Activated naive CD8-positive, alpha-beta T cell (primary cell): ENCODE measurements around the gene PSMA5.
A peak's percentile ranks its signal among the peaks of the same experiment; 100 is the strongest.

Source experiments
- H3K27ac Mint-ChIP-seq: one replicate; pipeline ENCODE4 v1.8.0; 2021; ENCODE audit warnings: mixed read lengths
- H3K27me3 Mint-ChIP-seq: one replicate; pipeline ENCODE4 v1.8.0; 2021; ENCODE audit warnings: mixed read lengths
- H3K36me3 Mint-ChIP-seq: one replicate; pipeline ENCODE4 v1.8.0; 2021; ENCODE audit warnings: mixed read lengths
- H3K4me1 Mint-ChIP-seq: one replicate; pipeline ENCODE4 v1.8.0; 2021; ENCODE audit warnings: low read depth, mixed read lengths
- H3K4me3 Mint-ChIP-seq: one replicate; pipeline ENCODE4 v1.8.0; 2021; ENCODE audit warnings: mild to moderate bottlenecking, mixed read lengths
- H3K9me3 Mint-ChIP-seq: one replicate; pipeline ENCODE4 v1.8.0; 2021; ENCODE audit warnings: low read depth, mixed read lengths

PSMA5 gene

DNA sequence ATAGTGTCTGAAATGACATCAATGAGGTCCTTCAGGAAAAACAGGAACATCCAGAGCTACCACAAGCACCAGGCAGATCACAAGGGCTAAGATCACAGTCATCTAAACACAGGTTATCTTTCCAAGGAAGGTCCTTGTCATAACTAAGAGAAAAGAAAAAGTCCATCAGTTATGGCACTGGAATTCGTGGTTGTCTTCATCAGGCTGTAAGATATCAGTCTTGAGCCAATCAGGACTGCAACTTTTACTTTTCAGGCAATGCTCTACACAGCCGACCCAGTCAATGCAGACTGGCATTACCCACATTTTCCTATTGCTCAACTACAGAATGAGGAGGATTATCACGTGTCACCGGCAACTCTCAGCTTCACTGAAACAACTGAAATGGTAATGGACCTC is 54.9 kb downstream of the PSMA5 start:
- Mint-ChIP-seq H3K4me1 (peaks cover 14% of the 10 kb centered on the region), H3K9me3 (no peaks in the 10 kb centered on the region), H3K36me3 (peaks cover 2% of the 10 kb centered on the region), H3K4me3 (no peak overlapping the region), H3K27me3 (no peaks in the 10 kb centered on the region), H3K27ac (no peak overlapping the region)

DNA sequence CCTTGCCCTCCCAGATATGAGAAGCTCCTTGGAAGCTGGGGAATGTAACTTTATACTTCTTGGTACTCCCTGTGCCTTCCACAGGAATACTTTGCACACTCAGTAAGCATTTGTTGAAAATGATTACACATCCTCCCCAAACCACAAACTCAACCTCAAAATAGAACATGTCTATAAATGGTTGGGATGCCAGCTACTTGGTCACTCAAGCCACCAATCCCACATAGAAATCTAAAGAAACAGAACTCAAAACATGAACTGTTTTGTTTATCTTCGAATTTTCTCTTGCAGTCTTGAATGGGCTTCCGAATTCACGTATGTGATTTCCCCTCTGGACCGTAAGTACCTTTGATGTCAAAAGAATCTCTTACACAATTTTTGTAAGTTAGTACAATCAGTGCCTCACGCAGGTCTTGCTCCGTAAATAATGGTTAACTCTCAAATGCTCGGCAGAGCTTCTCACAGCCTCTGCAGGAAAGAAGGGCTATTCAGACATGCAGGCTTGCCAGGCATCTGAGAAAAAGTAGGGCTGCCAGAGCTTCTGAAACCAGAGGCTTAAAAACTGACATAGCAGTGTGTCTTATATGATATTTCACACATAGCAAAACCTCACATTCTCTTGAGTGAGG is 55.4 kb downstream of the PSMA5 start:
- no peak overlapping the region for H3K27ac Mint-ChIP-seq
- H3K27me3 Mint-ChIP-seq: no peaks in the 10 kb centered on the region
- H3K4me1 Mint-ChIP-seq: peaks cover 14% of the 10 kb centered on the region
- no peak overlapping the region for H3K4me3 Mint-ChIP-seq
- no peaks in the 10 kb centered on the region for H3K9me3 Mint-ChIP-seq
- peaks cover 2% of the 10 kb centered on the region for H3K36me3 Mint-ChIP-seq

DNA sequence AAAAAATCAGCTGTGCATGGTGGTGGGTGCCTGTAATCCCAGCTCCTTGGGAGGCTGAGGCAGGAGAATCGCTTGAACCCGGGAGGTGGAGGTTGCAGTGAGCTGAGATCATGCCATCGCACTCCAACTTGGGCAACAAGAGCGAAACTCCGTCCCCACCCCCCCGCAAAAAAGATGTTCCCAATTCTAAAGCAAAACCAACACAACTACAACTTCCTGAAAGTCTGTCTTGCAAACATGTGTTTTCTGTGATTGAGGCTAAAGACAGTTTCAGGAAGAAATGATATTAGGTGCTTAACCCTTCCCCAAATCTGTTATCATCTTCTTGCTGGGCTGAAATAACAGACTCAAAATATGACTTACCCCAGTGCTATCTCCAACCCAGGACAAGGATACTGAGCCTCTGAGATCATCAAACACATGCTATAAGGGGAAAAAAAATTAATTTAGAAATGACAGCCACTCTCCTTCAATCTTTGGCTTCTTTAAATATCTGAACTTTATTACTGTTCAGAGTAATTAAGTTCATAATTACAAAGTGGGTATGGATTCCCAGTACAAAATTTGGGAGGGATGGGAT is 57.0 kb downstream of the PSMA5 start:
- Mint-ChIP-seq H3K9me3 (no peaks in the 10 kb centered on the region), H3K27me3 (no peaks in the 10 kb centered on the region), H3K27ac (no peak overlapping the region), H3K36me3 (no peaks in the 10 kb centered on the region), H3K4me1 (peaks cover 14% of the 10 kb centered on the region), H3K4me3 (no peak overlapping the region)

DNA sequence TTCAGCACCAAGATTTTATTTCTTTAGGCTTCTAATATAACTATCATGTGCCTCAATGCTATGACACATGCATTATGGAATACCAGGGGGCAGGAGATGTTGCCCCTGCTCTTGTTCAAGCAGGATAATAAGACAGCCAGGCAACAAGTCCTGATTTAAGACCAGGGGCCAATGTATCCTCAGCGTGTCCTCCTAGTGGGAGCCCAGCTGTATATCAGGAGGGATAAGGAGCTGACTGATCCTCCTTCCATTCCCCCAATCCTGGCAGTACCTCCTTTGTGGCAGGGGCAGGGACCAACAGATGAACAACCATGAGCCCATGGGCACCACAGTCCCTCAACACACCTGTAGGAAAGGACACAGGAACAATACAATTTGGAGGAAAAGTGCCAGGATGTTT is 57.8 kb downstream of the PSMA5 start:
- H3K27me3 Mint-ChIP-seq: no peaks in the 10 kb centered on the region

DNA sequence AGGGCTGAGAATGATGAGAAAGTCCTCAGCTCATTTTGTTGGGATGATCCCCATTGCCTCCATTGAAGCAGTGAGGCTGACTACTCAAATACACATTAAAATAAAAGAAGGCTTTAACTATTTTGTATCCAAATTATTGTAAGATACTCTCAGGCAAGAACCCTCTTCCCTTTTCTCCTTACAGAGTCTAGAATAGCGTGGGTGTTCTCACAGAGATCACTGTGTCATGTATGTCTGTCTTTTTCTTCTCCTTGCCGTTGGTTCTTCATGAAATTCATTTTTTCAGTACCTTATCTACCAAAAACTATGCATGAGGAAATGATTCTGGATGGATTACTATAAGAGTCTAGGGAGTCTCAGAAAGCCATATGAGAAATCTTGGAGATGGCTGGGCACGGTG is 58.6 kb downstream of the PSMA5 start:
- Mint-ChIP-seq H3K27me3 (no peaks in the 10 kb centered on the region), H3K9me3 (no peaks in the 10 kb centered on the region), H3K4me3 (no peak overlapping the region), H3K4me1 (peaks cover 10% of the 10 kb centered on the region), H3K36me3 (no peaks in the 10 kb centered on the region), H3K27ac (no peak overlapping the region)

More for the DNA sequence above, 57.8 kb downstream of the PSMA5 start:
- no peaks in the 10 kb centered on the region for H3K36me3 Mint-ChIP-seq
- no peaks in the 10 kb centered on the region for H3K9me3 Mint-ChIP-seq
- H3K4me3 Mint-ChIP-seq: no peak overlapping the region
- H3K4me1 Mint-ChIP-seq: peaks cover 14% of the 10 kb centered on the region
- H3K27ac Mint-ChIP-seq: no peak overlapping the region

DNA sequence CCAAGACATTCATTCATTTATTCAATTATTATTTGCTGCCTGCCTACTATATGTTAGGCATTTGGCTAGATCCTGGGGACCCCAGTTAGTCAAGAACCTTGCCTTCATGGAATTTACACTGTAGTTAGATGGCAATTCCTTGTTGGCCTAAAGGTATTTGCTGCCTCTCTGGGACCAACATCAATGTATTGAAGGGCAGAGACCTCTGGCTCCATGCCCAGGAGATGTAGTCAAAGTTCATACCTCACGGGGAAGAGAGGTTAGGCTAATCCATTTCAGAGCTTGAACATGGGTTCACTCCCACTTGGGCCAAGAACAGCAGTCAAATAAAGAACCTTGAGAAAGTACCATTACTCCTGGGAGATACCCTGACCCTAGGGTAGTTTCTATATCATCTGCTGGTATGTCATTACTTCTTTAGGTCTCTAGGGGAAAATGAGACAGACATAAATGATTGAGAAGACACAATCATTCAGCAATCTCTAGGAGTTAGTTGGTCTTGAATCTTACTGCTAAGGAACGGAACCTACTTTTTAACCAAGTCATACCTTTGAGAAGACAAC is 60.5 kb downstream of the PSMA5 start:
- peaks cover 3% of the 10 kb centered on the region for H3K4me1 Mint-ChIP-seq
- no peaks in the 10 kb centered on the region for H3K36me3 Mint-ChIP-seq
- H3K27ac Mint-ChIP-seq: no peak overlapping the region

DNA sequence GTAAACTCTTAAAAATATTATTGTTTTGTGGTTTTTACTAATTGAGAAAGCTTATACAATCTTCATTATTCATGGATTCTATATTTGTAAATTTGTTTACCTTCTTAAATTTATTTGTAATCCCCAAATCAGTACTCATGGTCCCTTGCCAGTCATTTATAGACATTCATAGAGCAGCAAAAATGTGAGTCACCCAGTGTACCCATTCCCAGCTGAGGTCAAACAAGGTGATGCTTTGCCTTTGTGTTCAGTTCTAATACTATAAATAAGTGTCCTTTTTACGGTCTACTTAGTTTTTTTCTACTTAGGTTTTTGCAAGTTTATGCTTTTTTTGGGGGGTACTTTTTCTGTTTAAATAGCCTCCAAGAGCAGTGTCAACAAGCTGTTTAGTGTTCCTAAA is 64.6 kb downstream of the PSMA5 start:
- Mint-ChIP-seq H3K27me3 (no peaks in the 10 kb centered on the region), H3K4me3 (no peak overlapping the region), H3K9me3 (no peaks in the 10 kb centered on the region), H3K36me3 (peaks cover 2% of the 10 kb centered on the region), H3K4me1 (no peaks in the 10 kb centered on the region), H3K27ac (peak overlapping the region; percentile 8)

More for the DNA sequence above, 60.5 kb downstream of the PSMA5 start:
- no peaks in the 10 kb centered on the region for H3K9me3 Mint-ChIP-seq
- H3K27me3 Mint-ChIP-seq: no peaks in the 10 kb centered on the region
- no peak overlapping the region for H3K4me3 Mint-ChIP-seq

DNA sequence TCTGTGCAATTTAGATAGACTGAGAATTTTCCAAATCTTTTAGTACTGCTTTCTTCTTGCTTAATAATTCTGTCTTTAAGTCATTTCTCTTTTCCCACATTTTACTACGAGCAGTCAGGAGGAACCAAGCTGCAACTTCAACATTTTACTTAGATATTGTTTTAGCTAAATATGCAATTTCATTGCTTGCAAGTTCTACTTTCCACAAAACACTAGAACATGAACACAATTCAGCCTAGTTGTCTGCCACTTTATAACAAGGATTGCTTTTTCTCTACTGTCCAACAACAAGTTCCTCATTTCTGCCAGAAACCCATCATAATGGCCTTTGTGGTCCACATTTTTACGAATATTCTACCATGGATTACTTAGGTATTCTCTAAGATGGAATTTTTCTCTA is 65.2 kb downstream of the PSMA5 start:
- no peak overlapping the region for H3K4me3 Mint-ChIP-seq
- peaks cover 2% of the 10 kb centered on the region for H3K36me3 Mint-ChIP-seq
- H3K9me3 Mint-ChIP-seq: no peaks in the 10 kb centered on the region
- no peaks in the 10 kb centered on the region for H3K27me3 Mint-ChIP-seq
- H3K4me1 Mint-ChIP-seq: no peaks in the 10 kb centered on the region
- H3K27ac Mint-ChIP-seq: peak overlapping the region; percentile 8

DNA sequence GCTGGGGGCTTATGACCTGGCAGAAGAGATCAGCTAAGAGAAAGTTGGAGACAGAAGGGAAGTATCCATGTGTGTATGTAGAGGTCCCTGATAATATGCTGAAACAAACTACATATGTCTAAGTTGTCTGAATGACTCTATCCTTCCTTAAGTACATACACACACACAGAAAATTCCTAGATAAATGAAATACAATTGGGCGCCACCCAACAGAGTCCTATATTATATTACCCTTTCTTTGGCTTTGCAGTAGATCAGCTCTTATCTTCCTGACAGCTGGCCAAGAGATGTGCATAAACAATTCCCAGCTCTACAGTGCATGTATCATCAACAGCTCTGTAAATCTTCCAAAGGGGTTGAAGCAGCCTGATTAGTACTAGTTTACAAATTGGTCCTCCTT is 68.6 kb downstream of the PSMA5 start:
- Mint-ChIP-seq H3K4me1 (peaks cover 3% of the 10 kb centered on the region), H3K27ac (no peak overlapping the region), H3K9me3 (no peaks in the 10 kb centered on the region), H3K4me3 (no peak overlapping the region), H3K27me3 (no peaks in the 10 kb centered on the region), H3K36me3 (peaks cover 2% of the 10 kb centered on the region)

DNA sequence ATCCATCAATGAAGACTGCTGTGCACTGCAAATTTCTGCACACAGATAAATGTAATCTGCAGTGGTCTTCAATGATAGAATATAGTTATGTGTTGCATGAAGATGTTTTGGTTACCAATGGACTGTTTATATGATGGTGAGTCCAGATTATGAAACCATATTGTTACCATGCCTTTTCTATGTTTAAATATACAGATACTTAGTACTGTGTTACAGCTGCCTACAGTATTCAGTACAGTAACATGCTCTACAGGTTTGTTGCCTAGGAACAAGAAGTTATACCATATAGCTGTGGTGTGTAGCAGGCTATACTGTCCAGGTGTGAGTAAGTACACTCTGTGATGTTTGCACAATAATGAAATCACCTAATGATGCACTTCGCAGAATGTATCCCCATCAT is 69.3 kb downstream of the PSMA5 start:
- Mint-ChIP-seq H3K36me3 (peaks cover 2% of the 10 kb centered on the region), H3K4me1 (peaks cover 3% of the 10 kb centered on the region), H3K9me3 (no peaks in the 10 kb centered on the region), H3K27me3 (no peaks in the 10 kb centered on the region), H3K4me3 (no peak overlapping the region), H3K27ac (no peak overlapping the region)

DNA sequence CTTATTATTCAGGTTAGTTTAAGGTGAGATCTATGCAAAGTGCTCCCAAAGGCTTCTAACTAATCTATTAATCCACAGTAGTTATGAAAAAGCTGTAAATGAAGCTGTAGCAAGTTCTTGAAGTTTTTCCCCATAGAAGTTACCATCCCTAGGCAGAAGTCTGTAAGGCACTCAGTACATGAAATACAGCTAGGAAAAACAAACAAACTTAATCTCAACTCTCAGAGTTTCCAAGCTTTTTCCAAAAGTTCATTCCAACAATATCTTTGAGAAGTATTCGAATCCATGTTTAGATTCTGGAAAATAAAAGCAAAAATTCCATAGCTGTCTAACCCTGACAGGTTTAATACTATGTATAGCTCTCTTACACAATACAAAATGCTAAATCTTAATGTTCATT is 69.7 kb downstream of the PSMA5 start:
- H3K27ac Mint-ChIP-seq: no peak overlapping the region
- H3K27me3 Mint-ChIP-seq: no peaks in the 10 kb centered on the region
- H3K36me3 Mint-ChIP-seq: peaks cover 2% of the 10 kb centered on the region
- no peaks in the 10 kb centered on the region for H3K9me3 Mint-ChIP-seq
- no peak overlapping the region for H3K4me3 Mint-ChIP-seq
- H3K4me1 Mint-ChIP-seq: peaks cover 3% of the 10 kb centered on the region

DNA sequence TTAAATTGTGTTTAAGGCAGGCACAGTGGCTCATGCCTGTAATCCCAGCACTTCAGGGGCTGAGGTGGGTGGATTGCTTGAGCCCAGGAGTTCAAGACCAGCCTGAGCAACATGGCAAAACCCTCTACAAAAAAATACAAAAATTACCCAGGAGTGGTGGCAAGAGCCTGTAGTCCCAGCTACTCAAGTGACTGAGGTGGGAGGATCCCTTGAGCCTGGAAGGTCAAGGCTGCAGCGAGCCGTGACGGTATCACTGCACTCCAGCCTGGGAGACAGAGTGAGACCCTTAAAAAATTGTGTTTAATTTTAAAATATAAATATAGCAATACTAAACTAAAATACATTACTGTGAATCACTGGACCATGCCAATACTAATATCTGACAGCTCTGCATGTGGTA is 71.3 kb downstream of the PSMA5 start:
- Mint-ChIP-seq H3K4me1 (peaks cover 3% of the 10 kb centered on the region), H3K4me3 (no peak overlapping the region), H3K9me3 (no peaks in the 10 kb centered on the region), H3K27me3 (no peaks in the 10 kb centered on the region), H3K36me3 (no peaks in the 10 kb centered on the region), H3K27ac (no peak overlapping the region)

DNA sequence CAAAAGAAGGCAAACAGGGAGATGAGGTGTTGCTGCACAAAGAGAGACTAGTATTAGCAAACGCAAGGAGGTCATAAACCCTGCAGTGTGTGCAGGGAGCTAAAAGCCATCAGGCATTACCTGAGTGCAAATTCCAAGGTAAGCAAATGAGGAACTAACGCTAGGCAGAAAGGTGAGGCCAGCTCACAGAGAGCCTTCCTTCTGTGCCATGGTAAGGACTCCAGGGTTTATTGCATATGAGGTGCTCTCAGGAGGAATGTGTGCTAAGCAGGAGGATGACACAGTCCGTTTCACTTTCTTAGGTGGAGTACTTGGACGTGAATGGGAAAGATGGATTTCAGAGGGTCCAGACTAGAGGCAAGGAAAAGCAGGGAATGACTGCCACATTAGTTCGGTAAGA is 74.8 kb downstream of the PSMA5 start:
- H3K27me3 Mint-ChIP-seq: no peaks in the 10 kb centered on the region
- H3K36me3 Mint-ChIP-seq: no peaks in the 10 kb centered on the region
- H3K4me3 Mint-ChIP-seq: no peak overlapping the region
- no peak overlapping the region for H3K27ac Mint-ChIP-seq
- H3K4me1 Mint-ChIP-seq: peaks cover 3% of the 10 kb centered on the region
- no peaks in the 10 kb centered on the region for H3K9me3 Mint-ChIP-seq

DNA sequence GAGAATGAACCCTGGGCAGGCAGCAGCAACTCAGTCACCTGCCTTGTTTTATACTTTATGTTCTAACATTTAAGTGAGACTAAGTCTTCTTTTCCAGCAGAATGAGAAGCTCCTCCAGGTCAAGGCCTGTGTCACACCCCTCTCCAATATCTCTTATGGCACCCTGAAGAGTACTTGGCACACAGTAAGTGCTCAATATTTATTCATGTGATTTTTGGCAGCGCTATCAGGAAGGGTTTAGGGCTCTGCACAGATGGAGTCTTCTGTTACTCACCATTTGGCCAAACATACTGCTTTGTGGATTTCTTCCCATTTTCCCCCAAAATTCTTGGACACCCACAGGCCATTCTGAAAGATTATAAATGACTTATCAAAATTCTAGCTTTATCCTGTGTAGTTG is 75.6 kb downstream of the PSMA5 start:
- H3K4me3 Mint-ChIP-seq: no peak overlapping the region
- no peaks in the 10 kb centered on the region for H3K36me3 Mint-ChIP-seq
- H3K4me1 Mint-ChIP-seq: peaks cover 3% of the 10 kb centered on the region
- H3K27me3 Mint-ChIP-seq: no peaks in the 10 kb centered on the region
- no peak overlapping the region for H3K27ac Mint-ChIP-seq
- H3K9me3 Mint-ChIP-seq: no peaks in the 10 kb centered on the region

DNA sequence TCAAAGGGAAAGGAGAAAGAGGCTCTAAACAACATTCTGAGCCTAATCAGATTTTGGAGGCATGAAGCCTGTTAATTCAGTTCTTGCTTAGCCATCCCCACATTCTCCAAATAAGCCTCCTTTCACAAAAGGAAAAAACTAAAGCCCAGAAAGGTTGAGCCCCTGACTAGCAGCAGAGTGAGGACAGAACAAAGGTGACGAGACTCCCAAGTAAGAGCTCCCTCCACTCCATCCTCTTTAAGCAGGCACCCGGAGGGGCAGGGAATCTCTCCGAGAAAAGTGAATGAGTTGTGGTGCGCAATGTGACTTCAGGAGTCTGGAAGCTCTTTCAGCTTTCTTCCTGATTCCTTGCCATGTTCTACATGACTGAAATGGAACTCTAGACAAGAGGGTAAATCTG is 76.1 kb downstream of the PSMA5 start:
- no peak overlapping the region for H3K27ac Mint-ChIP-seq
- peaks cover 3% of the 10 kb centered on the region for H3K4me1 Mint-ChIP-seq
- no peaks in the 10 kb centered on the region for H3K36me3 Mint-ChIP-seq
- H3K27me3 Mint-ChIP-seq: no peaks in the 10 kb centered on the region
- no peaks in the 10 kb centered on the region for H3K9me3 Mint-ChIP-seq
- H3K4me3 Mint-ChIP-seq: no peak overlapping the region
